ENCODE data around the gene DAP. TPM values are rescaled to one million over a fixed set of nuclear protein-coding genes. Genes with fewer than 3 reads are reported as not detected.

Gene DAP
- total RNA-seq (2012; rRNA removed): 25.6 and 25.8 TPM in 2 replicates

GRCh38 chr5:10761185-10761932 is at the start of gene DAP:
DAP (minus strand) TSS chr5:10761234; CDS start chr5:10761068, 166 bp downstream.
- peak within 1 kb of the TSS; percentile 78 for H3K4me3 ChIP-seq (ENCODE audit: low read length)
- peaks cover 8% of the 10 kb centered on the region for H3K36me3 ChIP-seq (ENCODE audit: insufficient read depth, low read length)
- H3K4me2 ChIP-seq (ENCODE audit: low read length): peak within 1 kb of the TSS; percentile 92
- H3K27me3 ChIP-seq (ENCODE audit: control insufficient read depth, insufficient read depth, low read length): no peaks in the 10 kb centered on the region
- peak within 1 kb of the TSS; percentile 93 for H3K9ac ChIP-seq (ENCODE audit: low read depth, low read length)
- peaks cover 34% of the 10 kb centered on the region for H3K4me1 ChIP-seq (ENCODE audit: control insufficient read depth, insufficient read depth, low read length)
- no peaks in the 10 kb centered on the region for H3K9me3 ChIP-seq (replicated peaks; ENCODE audit: low read length)

DNA sequence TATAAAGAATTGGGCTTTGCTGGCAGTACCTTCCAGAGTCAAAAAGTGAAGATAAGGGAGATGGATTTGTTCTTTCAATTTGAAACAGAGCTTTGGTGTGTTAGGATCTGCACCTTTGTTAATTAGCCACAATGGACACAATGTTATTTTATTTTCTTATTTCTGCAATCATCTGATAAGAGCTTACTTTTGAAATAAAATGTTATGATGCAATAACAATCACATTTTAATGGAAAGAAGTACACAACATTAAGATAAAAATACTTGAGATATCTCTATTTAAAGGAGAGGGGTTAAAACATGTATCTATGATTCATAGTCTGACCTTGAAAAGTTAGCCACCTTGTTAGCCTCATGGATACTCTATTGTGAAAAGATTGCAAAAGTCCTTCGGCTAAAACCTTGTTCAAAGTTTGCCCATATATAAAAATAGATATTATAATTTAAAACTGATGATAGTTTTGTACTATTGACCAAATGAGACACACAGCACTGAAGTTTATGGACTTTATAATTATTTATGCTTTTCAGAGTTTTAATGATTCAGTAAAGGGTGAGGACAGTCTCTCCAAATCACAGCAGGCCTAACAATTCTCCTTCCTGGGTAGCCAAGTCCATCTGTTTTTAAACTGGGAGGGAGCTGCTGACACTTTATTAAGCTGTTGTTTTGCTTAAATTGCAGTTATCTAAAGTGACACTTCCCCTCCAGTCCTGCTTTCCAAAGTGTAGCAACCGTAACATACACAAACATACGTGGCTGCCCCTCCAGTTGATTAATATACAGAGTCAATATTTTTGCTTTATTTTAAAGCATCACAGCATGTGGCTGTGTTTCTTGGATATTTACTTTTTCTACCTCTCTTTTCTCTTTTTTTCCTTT is 47.6 kb upstream of the DAP start:
- Histone ChIP-seq H3K4me1 (ENCODE audit: control insufficient read depth, insufficient read depth, low read length) (no peaks in the 10 kb centered on the region), H3K9ac (ENCODE audit: low read depth, low read length) (no peak overlapping the region), H3K36me3 (ENCODE audit: insufficient read depth, low read length) (no peaks in the 10 kb centered on the region), H3K4me3 (ENCODE audit: low read length) (no peak overlapping the region), H3K9me3 (replicated peaks; ENCODE audit: low read length) (no peaks in the 10 kb centered on the region), H3K4me2 (ENCODE audit: low read length) (no peak overlapping the region), H3K27me3 (ENCODE audit: control insufficient read depth, insufficient read depth, low read length) (peaks cover 24% of the 10 kb centered on the region)

GRCh38 chr5:10801931-10802666 is 41.1 kb upstream of the DAP start:
- Histone ChIP-seq H3K9me3 (replicated peaks; ENCODE audit: low read length) (no peaks in the 10 kb centered on the region), H3K36me3 (ENCODE audit: insufficient read depth, low read length) (no peaks in the 10 kb centered on the region), H3K27me3 (ENCODE audit: control insufficient read depth, insufficient read depth, low read length) (peaks cover 36% of the 10 kb centered on the region), H3K4me1 (ENCODE audit: control insufficient read depth, insufficient read depth, low read length) (no peaks in the 10 kb centered on the region), H3K4me3 (ENCODE audit: low read length) (no peak overlapping the region), H3K9ac (ENCODE audit: low read depth, low read length) (no peak overlapping the region), H3K4me2 (ENCODE audit: low read length) (no peak overlapping the region)

- H3K4me2 ChIP-seq (ENCODE audit: low read length): no peak overlapping the region
- peaks cover 36% of the 10 kb centered on the region for H3K27me3 ChIP-seq (ENCODE audit: control insufficient read depth, insufficient read depth, low read length)
Measured at GRCh38 chr5:10800852-10801251, 39.8 kb upstream of the DAP start.

GRCh38 chr5:10797261-10797660 is 36.2 kb upstream of the DAP start:
- Histone ChIP-seq H3K4me3 (ENCODE audit: low read length) (no peak overlapping the region), H3K4me2 (ENCODE audit: low read length) (no peak overlapping the region)

More at GRCh38 chr5:10800852-10801251, 39.8 kb upstream of the DAP start:
- Histone ChIP-seq H3K36me3 (ENCODE audit: insufficient read depth, low read length) (no peaks in the 10 kb centered on the region), H3K9me3 (replicated peaks; ENCODE audit: low read length) (no peaks in the 10 kb centered on the region), H3K4me1 (ENCODE audit: control insufficient read depth, insufficient read depth, low read length) (no peaks in the 10 kb centered on the region), H3K4me3 (ENCODE audit: low read length) (no peak overlapping the region), H3K9ac (ENCODE audit: low read depth, low read length) (no peak overlapping the region)

GRCh38 chr5:10793785-10794184 is 32.8 kb upstream of the DAP start:
- H3K27me3 ChIP-seq (ENCODE audit: control insufficient read depth, insufficient read depth, low read length): peaks cover 12% of the 10 kb centered on the region
- no peak overlapping the region for H3K9ac ChIP-seq (ENCODE audit: low read depth, low read length)
- no peak overlapping the region for H3K4me3 ChIP-seq (ENCODE audit: low read length)
- H3K4me2 ChIP-seq (ENCODE audit: low read length): no peak overlapping the region
- no peaks in the 10 kb centered on the region for H3K36me3 ChIP-seq (ENCODE audit: insufficient read depth, low read length)
- no peaks in the 10 kb centered on the region for H3K9me3 ChIP-seq (replicated peaks; ENCODE audit: low read length)
- peaks cover 8% of the 10 kb centered on the region for H3K4me1 ChIP-seq (ENCODE audit: control insufficient read depth, insufficient read depth, low read length)

More at GRCh38 chr5:10797261-10797660, 36.2 kb upstream of the DAP start:
- Histone ChIP-seq H3K27me3 (ENCODE audit: control insufficient read depth, insufficient read depth, low read length) (peaks cover 35% of the 10 kb centered on the region), H3K36me3 (ENCODE audit: insufficient read depth, low read length) (no peaks in the 10 kb centered on the region), H3K9me3 (replicated peaks; ENCODE audit: low read length) (no peaks in the 10 kb centered on the region), H3K4me1 (ENCODE audit: control insufficient read depth, insufficient read depth, low read length) (no peaks in the 10 kb centered on the region), H3K9ac (ENCODE audit: low read depth, low read length) (no peak overlapping the region)

DNA sequence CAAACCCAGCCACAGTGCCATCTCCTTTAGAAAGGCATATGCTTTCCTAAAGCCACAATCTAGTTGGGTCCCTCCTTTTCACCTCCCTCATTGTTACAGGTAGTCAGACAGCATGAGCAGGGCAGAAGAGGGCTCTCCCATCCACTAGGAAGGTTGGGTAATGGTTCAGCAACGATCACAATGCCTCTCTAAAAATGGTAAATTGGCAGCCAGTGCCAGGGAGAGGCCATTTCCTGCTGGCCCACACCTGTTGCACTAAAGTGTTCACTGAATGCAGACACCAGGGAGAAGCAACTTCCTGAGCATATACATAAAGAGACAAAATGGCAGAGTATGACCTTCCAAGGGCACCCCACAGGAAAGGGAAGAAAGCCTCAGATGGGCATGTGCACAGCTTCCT is 31.3 kb upstream of the DAP start:
- no peak overlapping the region for H3K4me3 ChIP-seq (ENCODE audit: low read length)
- H3K27me3 ChIP-seq (ENCODE audit: control insufficient read depth, insufficient read depth, low read length): peaks cover 8% of the 10 kb centered on the region
- H3K4me2 ChIP-seq (ENCODE audit: low read length): no peak overlapping the region
- no peaks in the 10 kb centered on the region for H3K36me3 ChIP-seq (ENCODE audit: insufficient read depth, low read length)
- H3K9me3 ChIP-seq (replicated peaks; ENCODE audit: low read length): no peaks in the 10 kb centered on the region
- H3K4me1 ChIP-seq (ENCODE audit: control insufficient read depth, insufficient read depth, low read length): peaks cover 9% of the 10 kb centered on the region
- no peak overlapping the region for H3K9ac ChIP-seq (ENCODE audit: low read depth, low read length)

DNA sequence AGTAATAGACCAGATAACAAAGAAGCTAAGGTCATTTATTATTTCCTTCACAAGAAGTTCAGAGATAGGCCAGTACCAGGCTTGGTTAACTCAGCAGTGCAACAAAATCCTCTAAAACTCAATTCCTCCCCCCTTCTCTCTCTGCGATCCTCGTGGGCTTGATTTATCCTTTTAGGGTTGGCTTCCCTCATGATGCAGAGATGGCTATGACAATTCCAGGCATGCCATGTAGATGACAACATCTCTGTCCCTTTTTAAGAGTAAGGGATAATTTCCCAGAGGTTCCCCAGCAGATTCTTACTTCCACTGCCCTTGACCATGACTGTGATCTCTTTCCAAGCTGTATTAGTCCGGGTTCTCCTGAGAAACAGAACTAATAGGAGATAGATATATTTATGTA is 28.7 kb upstream of the DAP start:
- no peaks in the 10 kb centered on the region for H3K9me3 ChIP-seq (replicated peaks; ENCODE audit: low read length)
- H3K4me2 ChIP-seq (ENCODE audit: low read length): no peak overlapping the region
- H3K4me3 ChIP-seq (ENCODE audit: low read length): no peak overlapping the region
- H3K4me1 ChIP-seq (ENCODE audit: control insufficient read depth, insufficient read depth, low read length): peaks cover 9% of the 10 kb centered on the region
- H3K9ac ChIP-seq (ENCODE audit: low read depth, low read length): no peak overlapping the region
- peaks cover 4% of the 10 kb centered on the region for H3K27me3 ChIP-seq (ENCODE audit: control insufficient read depth, insufficient read depth, low read length)
- H3K36me3 ChIP-seq (ENCODE audit: insufficient read depth, low read length): no peaks in the 10 kb centered on the region

- Histone ChIP-seq H3K4me1 (ENCODE audit: control insufficient read depth, insufficient read depth, low read length) (peaks cover 9% of the 10 kb centered on the region), H3K4me3 (ENCODE audit: low read length) (no peak overlapping the region), H3K36me3 (ENCODE audit: insufficient read depth, low read length) (no peaks in the 10 kb centered on the region), H3K9ac (ENCODE audit: low read depth, low read length) (no peak overlapping the region), H3K9me3 (replicated peaks; ENCODE audit: low read length) (no peaks in the 10 kb centered on the region), H3K27me3 (ENCODE audit: control insufficient read depth, insufficient read depth, low read length) (no peaks in the 10 kb centered on the region), H3K4me2 (ENCODE audit: low read length) (no peak overlapping the region)
Measured at GRCh38 chr5:10789021-10789420, 28.0 kb upstream of the DAP start.

DNA sequence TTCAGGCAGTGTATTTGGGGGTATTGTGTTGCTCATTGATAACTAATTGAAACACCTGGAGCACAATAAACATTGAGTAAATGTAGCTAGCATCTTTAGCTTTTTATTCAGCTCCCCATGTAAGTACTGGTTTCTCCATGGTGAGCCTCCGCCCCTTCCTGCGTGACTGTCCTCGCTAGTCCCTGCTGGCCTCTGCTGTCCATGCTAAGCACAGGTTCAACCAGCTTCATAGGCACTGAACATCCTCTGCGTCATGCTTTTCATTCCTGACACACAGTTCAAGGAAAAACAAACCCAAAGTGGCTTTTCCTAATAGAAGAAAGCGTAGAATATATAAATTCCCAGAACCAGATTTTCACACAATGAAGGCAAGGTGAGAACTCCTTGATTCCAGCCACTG is 27.3 kb upstream of the DAP start:
- Histone ChIP-seq H3K27me3 (ENCODE audit: control insufficient read depth, insufficient read depth, low read length) (no peaks in the 10 kb centered on the region), H3K36me3 (ENCODE audit: insufficient read depth, low read length) (no peaks in the 10 kb centered on the region), H3K4me1 (ENCODE audit: control insufficient read depth, insufficient read depth, low read length) (peaks cover 9% of the 10 kb centered on the region), H3K9me3 (replicated peaks; ENCODE audit: low read length) (no peaks in the 10 kb centered on the region), H3K9ac (ENCODE audit: low read depth, low read length) (no peak overlapping the region), H3K4me3 (ENCODE audit: low read length) (no peak overlapping the region), H3K4me2 (ENCODE audit: low read length) (no peak overlapping the region)

DNA sequence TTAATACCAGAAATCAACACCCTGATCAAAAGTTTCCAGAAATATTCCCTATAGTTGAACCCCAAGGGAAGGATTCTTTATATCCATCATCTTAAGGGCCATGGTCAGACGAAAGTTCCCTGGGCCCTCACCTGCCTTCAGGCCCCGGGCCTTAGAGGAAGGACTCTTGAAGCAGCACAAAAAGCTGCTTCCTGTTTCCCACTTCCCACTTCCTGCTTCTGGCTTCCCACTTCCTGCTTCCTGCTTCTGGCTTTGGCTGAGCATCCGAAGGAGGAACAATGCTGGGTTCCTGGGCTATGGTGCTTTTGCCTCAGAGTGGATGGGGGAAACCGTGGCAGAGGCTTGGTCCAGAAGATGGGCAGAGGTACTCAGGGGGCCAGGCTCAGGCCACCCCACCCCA is 25.8 kb upstream of the DAP start:
- peaks cover 9% of the 10 kb centered on the region for H3K4me1 ChIP-seq (ENCODE audit: control insufficient read depth, insufficient read depth, low read length)
- H3K27me3 ChIP-seq (ENCODE audit: control insufficient read depth, insufficient read depth, low read length): no peaks in the 10 kb centered on the region
- no peak overlapping the region for H3K4me3 ChIP-seq (ENCODE audit: low read length)
- no peaks in the 10 kb centered on the region for H3K9me3 ChIP-seq (replicated peaks; ENCODE audit: low read length)
- no peak overlapping the region for H3K4me2 ChIP-seq (ENCODE audit: low read length)
- no peaks in the 10 kb centered on the region for H3K36me3 ChIP-seq (ENCODE audit: insufficient read depth, low read length)
- H3K9ac ChIP-seq (ENCODE audit: low read depth, low read length): no peak overlapping the region

Data from skeletal muscle satellite cell (primary cell).